IMR-90 (cell line): ENCODE measurements around the gene PYGL.

Source experiments
- BHLHE40 ChIP-seq: fragments of 150-350 bp; IDR thresholded peaks from 2 replicates; pipeline ENCODE4 v1.6.1; 2016; ENCODE audit warnings: mild to moderate bottlenecking, low read depth, low read length
- CHD1 ChIP-seq: IDR thresholded peaks from 2 replicates; pipeline ENCODE4 v1.6.1; 2012; ENCODE audit warnings: low read depth, low read length, improper control_type of control experiment
- CTCF ChIP-seq: conservative IDR thresholded peaks from 2 replicates; pipeline ENCODE4 v1.5.1; 2012; ENCODE audit warnings: mild to moderate bottlenecking, low read depth, low read length, improper control_type of control experiment
- ELK1 ChIP-seq: fragments of 150-350 bp; IDR thresholded peaks from 2 replicates; pipeline ENCODE4 v1.6.1; 2016; ENCODE audit warnings: low read depth, mild to moderate bottlenecking, low read length, moderate library complexity, borderline replicate concordance
- FOS ChIP-seq: fragments of 150-350 bp; IDR thresholded peaks from 2 replicates; pipeline ENCODE4 v1.6.1; 2016; ENCODE audit warnings: low read depth, low read length
- MAFK ChIP-seq: IDR thresholded peaks from 2 replicates; pipeline ENCODE4 v1.6.1; 2012; ENCODE audit warnings: low read depth, low read length, improper control_type of control experiment
- RAD21 ChIP-seq: IDR thresholded peaks from 2 replicates; pipeline ENCODE4 v1.6.1; 2012; ENCODE audit warnings: low read length, improper control_type of control experiment
- USF2 ChIP-seq: fragments of 150-350 bp; IDR thresholded peaks from 2 replicates; pipeline ENCODE4 v1.6.1; 2017; ENCODE audit warnings: mild to moderate bottlenecking, antibody characterized with exemption, low read length, low read depth

GRCh38 chr14:50936016-50936340, 8.3 kb downstream of the PYGL start:
- TF ChIP-seq CTCF (no peak), BHLHE40 (no peak), USF2 (no peak), MAFK (no peak), CHD1 (no peak), ELK1 (no peak), RAD21 (no peak), FOS (no peak)
